SKM-1 treated with dmso at 0.1 percent for 144 hours (cell line): ENCODE measurements around the gene KCNAB2.

Source experiments
- DNase-seq: peaks from one replicate; lab custom pipeline; 2025; ENCODE audit not compliant: unreplicated experiment; lab: John Stamatoyannopoulos, UW

KCNAB2 gene

GRCh38 chr1:6125366-6125765 lies 79.7 kb downstream of the KCNAB2 start:
- DNase-seq: no peak

DNA sequence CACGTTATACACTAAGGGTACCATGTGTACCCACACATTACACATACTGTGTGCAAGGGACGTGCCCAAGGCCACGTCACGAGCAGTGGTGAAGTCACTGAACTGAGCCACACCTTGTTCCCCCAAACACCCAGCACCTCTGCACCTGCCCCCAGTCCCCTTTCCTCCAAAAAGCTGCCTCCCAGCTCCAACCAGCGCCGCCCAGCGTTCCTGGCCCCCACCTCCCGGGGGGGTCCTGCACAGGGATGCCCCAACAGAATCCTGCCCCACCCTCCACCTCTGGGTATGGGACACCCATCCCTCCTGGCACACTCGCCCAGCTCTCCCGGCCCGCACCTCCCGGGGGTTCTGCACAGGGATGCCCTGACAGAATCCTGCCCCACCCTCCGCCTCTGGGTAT lies 80.3 kb downstream of the KCNAB2 start:
- DNase-seq: no peak

DNA sequence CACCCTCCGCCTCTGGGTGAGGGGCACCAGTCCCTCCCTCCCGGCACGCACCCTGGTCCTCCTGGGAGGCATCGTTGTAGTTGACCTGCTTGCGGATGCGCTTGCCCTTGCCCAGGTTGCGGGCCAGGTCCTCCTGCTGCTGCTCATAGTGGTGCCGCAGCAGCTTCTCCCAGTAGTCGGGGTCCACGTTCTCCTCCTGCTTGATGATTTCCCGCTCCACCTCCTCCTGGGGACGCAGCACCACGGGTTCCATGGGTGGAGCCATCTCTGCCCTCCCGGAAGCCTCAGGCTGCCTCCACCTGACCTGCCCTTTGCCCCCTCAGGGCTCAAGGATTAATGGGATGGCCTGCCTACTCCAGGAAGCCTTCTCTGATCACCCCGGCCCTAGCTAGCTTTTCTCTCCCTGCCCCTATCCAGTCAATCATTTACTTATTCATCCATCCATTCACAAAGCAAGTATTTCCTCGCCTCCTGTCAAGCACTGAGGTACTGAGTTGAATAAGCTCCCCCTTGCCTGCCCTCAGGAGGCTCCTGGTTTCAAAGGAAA lies 80.9 kb downstream of the KCNAB2 start:
- DNase-seq: no peak

DNA sequence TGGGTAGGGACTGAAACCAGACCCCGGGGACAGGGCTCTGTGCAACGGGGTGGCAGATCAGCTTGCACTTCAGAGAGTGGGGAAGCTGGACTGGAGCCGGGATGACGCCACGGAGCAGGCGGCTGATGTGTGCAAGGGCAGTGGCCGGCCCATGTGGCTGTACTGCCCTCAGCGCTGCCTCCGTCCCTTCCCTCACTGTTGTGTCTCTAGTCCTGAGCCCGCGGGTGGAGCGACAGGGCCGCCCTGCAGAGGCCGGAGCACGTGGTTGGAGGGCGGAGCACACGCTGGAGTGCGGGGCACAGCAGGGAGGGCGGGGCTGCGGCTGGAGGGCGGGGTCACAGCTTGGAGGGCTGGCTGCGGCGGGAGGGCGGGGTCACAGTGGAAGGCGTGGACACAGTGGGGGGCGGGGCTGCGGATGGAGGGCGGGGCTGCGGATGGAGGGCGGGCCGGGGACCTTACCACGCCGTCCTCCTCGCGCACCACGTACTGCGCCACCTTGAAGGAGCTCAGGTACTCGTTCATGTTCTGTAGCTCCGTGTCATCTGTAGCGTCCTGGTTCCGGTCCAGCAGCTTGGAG lies 82.0 kb downstream of the KCNAB2 start:
- no peak for DNase-seq

GRCh38 chr1:6128276-6129081 lies 82.8 kb downstream of the KCNAB2 start:
- no peak for DNase-seq

GRCh38 chr1:6129313-6129712 lies 83.6 kb downstream of the KCNAB2 start:
- DNase-seq: no peak

GRCh38 chr1:6130036-6130435 lies 84.3 kb downstream of the KCNAB2 start:
- no peak for DNase-seq

- no peak for DNase-seq
Measured at GRCh38 chr1:6130596-6130995, 84.9 kb downstream of the KCNAB2 start.

DNA sequence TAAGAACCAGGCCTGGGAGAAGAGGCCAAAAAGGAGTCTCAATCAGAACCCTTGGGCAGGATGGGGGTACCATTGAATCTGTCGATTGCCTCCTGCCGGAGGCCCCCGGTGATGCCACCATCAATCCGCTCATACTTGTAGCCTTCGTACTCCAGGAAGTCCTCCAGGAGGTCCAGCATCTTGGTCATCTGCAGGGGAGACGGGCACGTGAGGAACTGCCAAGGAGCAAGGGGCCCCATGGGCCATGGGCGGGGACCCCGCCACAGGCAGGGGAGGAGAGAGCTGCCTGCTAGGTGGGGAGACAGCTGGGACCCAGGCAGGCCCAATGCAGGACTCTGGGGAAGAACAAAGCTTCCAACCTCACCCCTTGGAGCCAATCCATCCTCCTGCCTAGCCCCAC lies 85.9 kb downstream of the KCNAB2 start:
- DNase-seq: no peak

GRCh38 chr1:6133146-6133895 lies 87.6 kb downstream of the KCNAB2 start:
- no peak for DNase-seq

DNA sequence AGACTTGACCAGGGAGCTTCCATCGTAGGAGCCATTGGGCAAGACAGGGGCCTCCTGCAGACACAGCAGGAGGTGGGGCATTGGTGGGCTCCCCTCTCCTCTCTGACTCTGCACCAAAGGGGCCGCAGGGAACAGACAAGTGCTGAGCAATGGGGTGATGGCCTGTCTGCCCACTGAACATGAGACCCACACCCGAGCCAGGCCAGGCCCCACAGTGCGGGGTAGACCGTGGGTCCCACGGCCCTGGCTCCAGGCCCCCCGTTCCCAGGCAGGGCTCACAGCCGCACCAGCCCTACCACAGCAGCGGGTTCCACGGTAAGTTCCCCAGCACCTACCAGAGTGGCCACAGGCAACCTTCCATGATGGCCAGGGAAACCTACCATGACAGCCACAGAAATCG lies 88.5 kb downstream of the KCNAB2 start:
- DNase-seq: no peak

DNA sequence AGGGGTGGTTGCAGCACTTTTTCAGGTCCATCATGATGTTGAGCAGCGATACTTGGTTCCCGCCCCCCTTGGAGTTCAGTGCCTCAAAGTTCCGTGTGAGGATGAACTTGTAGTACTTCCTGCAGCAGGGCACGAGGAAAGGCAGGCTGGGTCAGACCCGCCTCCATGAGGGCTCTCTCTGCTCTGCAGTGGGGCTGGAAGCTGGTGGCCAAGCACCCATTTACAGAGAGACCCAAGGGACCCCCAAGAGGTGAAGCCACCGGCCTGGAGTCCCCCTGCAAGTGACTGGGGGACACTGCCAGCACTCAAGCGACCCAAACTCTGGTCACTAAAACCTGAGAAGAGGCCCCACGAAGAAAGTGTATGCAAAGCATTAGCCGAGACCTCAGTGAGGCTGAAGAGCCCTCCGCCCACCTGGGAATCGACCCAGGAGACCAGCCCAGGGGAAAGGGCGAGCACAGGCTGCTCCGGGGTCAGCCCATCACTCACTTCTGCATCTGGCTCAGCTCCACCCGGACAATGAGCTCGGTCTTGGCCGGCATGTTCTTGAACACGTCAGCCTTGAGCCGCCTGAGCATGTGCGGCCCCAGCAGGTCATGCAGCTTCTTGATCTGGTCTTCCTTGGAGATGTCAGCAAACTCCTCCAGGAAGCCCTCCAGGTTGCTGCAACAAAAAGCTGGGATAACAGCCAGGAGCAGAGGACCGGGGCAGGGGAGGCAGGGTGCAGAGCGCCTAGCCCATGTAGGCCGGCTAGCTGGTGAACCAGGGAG lies 89.2 kb downstream of the KCNAB2 start:
- no peak for DNase-seq

GRCh38 chr1:6136516-6137220 lies 91.0 kb downstream of the KCNAB2 start:
- DNase-seq: no peak

- DNase-seq: no peak
Measured at GRCh38 chr1:6137758-6138157, 92.1 kb downstream of the KCNAB2 start.

DNA sequence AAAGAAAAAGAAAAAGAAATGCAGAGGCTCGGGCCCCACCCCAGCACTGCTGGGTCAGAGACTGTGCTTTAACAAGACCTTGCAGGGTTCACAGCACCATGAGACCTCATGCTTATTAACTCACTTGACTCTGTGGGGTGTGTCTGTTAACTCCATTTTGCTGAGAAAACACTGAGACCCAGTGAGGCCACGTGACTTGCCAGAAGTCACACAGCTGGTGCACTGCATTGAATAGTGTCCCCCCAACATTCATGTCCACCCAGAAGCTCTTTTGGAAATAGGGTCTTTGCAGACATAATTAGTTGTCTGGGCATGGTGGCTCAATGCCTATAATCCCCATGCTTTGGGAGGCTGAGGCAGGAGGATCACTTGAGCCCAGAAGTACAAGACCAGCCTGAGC lies 94.7 kb downstream of the KCNAB2 start:
- no peak for DNase-seq

- no peak for DNase-seq
Measured at GRCh38 chr1:6141592-6141991, 95.9 kb downstream of the KCNAB2 start.

DNA sequence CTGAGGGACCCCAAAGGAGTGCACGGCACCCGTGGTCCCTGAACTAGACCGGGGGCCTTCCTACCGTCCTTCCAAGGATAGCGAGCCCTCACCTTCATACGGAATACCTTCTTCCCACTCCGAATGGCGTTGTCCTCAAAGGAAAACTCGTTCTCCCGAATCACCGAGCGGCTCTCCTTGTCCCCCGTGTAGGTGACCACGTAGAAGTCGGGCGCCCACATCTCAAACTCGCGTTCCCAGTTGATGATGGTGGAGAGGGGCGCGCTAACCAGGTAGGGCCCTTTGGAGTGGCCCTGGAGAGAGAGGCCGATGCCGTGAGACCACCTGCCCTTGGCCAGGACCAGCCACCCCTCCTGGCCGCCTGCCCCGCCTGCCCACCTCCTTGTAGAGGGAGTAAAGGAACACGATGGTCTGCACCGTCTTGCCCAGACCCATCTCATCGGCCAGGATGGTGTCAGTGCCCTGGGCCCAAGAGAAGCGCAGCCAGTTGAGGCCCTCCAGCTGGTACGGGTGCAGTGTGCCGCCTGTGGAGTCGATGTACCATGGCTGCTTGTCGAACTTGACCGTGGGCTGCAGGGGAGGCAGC lies 96.4 kb downstream of the KCNAB2 start:
- no peak for DNase-seq

GRCh38 chr1:6142734-6143133 lies 97.0 kb downstream of the KCNAB2 start:
- DNase-seq: no peak

DNA sequence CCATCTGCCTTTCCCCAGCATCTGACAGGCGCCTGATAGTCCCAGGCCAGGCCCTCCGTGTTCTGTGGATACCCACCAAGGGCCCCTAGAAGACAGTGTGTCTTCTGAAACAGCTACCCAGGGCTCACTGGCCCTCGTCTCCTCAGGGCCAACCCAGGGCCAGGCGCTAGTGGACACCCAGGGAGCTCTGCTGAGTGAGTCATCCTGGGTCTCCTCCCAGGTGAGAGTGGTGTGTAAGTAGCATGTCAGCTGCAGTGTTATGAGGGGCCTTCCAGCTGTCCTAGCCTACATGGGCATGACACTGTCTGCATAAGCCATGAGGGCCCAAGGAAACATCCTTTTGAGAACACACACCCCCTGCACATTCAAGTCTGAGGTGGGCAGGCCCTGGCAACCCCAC lies 97.7 kb downstream of the KCNAB2 start:
- DNase-seq: no peak

DNA sequence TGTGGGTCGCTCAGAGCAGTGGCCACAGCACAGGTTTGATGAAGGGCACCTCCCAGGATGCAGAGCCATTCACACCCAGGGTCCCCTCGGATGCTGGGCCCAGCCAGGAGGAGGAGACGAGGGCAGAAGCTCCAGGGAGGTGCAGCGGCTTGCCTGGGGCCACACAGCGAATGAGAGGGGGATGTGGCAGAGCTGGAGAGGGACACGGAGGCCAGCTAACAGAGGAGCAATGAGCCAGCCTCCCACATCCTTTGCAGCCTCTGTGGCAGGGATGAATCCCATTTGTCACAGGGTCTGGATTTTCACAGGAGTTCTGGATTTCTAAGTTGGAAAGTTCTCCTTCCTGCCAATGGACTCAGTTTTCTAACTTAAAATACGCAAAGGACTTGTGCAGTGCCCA lies 98.5 kb downstream of the KCNAB2 start:
- DNase-seq: no peak
